ENCODE data around the gene THSD8.

DNA sequence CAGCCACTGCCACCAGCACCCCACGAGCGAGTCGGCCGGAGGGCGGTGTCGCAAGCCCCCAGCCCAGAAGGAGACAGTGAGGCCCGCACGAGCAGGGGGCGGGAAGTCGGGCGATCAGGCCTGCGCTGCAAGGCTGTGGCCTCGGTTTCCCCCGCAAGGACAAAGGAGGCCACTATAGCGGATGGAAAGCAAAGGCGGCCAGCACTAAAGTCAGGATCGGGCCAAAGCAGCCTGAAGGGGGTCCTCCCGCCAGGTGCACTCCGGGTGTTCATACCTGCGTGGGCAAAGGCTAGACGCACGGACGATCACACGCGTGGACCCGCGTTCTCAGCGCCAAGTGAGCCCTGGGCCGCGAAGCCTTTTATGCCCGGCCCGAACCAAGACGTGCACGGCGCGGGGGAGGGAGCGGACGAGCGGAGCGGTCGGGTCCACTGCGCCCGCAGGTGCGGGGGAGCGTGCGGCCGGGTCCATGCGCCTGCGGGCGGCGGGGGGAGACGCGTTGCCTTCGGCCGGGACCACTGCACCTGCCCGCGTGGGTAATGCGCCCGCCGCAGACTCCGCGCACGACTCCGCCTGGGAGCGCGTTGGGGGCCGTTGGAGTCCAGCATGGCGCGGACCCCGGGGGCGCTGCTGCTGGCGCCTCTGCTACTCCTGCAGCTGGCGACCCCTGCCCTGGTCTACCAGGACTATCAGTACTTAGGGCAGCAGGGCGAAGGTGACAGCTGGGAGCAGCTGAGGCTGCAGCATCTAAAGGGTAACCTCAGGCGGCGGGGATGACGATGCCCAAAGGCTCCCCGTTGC is at the start of gene THSD8, which contains the start of gene PRDX2:
- TF ChIP-seq EZH2 (IDR thresholded peaks at IDR 0.05; ENCODE audit: insufficient read depth, poor library complexity, severe bottlenecking) (no peak), EZH2phosphoT487 (IDR thresholded peaks at IDR 0.05; ENCODE audit: insufficient read depth, low read depth) (no peak)

Measured in GM23248 (cell line).